ENCODE results near the gene MXD1.

Gene MXD1

DNA sequence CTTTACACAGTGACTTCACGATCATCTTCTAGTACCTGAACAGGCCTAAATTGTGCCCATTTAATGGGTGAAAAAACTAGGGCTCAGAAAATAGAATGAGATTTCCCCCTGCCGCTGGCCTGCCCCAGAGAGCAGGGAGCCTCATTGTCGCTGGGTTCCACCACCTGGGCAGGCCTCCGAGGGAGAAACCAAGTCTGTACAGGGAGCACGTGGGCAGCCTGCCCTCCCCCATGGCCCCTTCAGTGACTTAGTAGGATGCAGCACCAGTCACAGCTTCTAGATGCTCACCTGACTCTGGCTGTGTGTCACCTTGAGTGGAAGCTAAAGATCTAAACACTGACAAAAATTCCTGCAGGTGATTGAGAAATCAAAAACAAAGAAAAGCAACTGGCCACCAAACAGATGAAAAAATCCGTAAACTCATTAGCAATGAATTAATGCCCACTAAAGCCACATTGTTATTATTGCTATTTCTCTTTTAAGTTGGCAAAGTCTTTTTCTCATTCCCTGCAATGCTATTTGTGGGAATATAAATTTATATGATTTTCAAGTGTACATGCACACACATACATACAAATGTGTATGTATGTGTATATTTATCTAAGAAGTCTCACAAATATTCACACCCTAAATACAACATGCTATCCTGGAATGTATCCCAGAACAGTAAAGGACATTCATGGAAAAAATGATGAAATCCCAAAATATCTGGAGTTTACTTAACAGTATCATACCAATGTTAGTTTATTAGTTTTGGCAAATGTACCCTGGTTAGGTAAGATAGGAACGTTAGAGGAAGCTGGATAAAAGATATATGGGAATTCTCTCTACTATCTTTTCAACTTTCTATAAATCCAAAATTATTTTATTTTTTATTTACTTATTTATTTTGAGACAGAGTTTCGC lies 65.2 kb downstream of the MXD1 start:
- no peak for DNase-seq

GRCh38 chr2:69983392-69983966 lies 68.6 kb downstream of the MXD1 start:
- DNase-seq, result no peak

GRCh38 chr2:69985216-69985615 lies 70.3 kb downstream of the MXD1 start:
- DNase-seq, result no peak

- no peak for DNase-seq
Measured at GRCh38 chr2:69985688-69986087, 70.8 kb downstream of the MXD1 start.

- DNase-seq, result no peak
Measured at GRCh38 chr2:69986691-69987090, 71.8 kb downstream of the MXD1 start.

DNA sequence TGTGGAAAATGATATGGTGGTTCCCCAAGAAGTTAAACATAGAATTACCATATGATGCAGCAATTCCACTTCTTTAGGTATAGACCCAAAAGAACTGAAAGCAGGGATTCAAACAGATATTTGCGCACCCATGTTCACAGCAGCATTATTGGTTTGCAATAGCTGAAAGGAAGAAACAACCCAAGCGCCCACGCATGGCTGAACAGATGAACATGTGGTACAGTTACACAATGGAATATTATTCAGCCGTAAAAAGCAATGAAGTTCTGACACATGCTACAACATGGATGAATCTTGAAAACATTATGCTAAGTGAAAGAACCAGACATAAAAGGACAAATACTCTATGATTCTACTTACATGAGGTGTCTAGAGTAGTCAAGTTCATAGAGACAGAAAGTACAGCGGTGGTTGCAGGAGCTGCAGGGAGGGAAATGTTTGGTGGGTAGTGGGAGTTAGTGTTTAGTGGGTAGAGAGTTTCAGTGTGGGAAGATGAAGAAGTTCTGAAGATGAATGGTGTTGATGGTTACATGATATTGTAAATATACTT lies 73.3 kb downstream of the MXD1 start:
- DNase-seq, result no peak

DNA sequence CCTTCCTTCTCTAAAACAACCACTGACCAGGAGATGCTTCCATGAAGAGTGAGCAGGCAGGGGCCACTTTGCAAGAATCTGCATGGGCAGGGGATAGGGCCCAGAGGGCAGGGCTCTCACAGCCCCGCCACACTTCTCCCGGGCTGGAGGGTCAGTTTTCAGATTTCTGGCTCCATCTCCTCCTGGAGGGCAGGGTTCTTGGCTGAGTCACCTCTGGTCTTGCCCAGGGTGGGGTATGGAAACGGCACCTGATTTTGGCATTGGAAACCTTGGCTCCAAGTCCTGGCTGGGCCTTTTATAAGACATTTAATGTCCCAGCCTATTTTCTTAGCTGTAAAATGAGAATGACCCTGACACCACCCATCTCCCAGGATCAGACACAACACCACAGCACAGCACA lies 74.1 kb downstream of the MXD1 start:
- DNase-seq, result no peak

DNA sequence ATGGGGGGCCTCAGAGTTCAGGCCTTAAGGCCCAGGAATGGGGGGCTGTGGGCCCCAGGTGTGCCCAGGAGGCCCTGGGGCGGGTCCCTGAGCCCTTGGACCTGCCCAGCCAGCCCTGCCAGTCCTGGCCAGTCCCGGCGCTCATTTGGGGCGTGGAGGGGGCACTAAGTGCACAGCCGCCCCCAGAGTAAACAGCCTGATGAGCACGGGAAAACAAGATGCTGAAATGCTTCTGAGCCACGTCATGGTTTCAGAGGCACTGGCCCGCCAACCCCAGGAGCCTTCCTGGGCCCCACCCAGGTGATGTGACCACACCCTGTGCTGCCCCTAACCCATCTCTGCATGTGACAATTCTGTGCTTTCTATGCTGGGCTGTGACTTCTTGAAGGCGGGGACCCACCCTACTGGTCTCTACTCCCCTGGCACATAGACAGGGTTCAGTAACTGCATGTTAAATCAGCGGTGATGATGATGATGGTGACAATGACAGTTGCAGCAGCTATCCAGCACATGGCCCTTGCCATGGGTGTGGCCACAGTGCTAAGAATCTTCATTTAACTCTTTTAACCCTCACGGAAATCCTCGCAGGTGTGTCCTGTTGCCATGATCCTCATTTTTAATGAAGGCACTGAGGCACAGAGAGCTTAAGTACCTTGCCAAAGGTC lies 74.7 kb downstream of the MXD1 start:
- DNase-seq, result no peak
